HG02798 (cell line): ENCODE data around the gene WDFY2.
A peak's percentile ranks its signal among the peaks of the same experiment; 100 is the strongest.

Source experiments
- ATAC-seq: cut with Tn5 transposase; IDR thresholded peaks from one replicate; pipeline ENCODE4 v1.9.1; 2021; ENCODE audit warnings: mild to moderate bottlenecking; ENCODE audit not compliant: unreplicated experiment, poor library complexity

The WDFY2 gene

DNA sequence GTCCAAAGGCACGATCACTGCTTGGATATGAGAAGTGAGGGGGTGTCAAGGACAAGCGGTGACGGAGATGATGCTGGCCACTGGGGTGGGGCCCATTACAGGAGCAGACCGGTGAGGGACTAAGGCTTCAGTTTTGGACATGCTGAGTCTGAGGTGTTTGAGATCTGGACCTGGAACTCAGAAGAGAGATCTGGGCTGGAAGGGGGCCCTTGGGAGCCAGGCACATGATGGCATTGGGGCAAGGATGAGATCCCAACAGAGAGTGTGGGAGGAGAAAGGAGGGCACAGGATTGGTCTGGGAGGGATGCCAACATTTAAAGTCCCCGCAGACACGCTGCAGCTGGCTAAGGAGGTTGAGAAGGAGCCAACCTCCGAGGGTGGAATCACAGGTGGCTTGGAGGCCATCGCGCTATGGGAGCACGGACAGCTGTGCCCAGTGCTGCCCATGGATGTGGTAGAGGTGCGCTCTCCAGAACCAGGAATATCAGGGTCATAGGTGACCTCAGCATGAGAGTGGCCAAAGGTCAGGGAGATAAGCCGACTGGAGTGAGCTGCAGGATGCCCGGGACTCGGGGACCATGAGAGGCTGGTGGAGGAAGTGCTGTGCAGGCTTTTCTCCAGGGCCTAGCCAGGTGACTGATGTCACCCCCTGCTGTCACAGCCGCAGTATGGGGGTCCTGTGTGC, 197.9 kb downstream of the WDFY2 start:
- no peak for ATAC-seq

DNA sequence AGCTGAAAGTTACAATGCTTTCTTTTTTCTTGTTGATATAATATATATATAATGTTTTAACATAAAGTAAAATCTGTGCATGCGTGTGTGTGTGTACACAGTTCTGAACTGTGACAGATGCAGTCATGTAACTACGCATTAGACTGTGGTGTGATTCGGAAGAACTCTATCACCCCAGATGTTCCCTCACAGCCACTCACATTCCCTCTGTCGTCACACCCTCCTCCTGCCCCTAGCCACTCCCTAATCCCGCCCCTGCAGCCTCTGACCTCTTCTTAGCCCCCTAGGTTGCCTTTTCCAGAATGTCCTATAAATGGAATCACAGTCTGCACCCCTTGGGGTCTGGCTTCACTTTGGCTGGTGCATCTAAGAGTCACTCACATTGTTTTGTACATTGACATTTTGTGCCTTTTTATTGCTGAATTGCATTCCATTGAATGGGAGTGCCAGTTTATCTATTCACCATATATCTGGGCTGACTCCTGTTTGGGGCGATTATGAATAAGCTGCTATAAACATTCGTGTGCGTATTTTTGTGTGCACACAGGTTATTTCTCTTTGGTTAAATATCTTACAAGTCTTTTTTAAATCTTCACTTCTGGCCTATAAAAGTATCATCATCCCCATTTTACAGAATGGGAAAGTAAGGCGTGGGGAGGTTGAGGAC, 199.3 kb downstream of the WDFY2 start:
- ATAC-seq, result no peak

DNA sequence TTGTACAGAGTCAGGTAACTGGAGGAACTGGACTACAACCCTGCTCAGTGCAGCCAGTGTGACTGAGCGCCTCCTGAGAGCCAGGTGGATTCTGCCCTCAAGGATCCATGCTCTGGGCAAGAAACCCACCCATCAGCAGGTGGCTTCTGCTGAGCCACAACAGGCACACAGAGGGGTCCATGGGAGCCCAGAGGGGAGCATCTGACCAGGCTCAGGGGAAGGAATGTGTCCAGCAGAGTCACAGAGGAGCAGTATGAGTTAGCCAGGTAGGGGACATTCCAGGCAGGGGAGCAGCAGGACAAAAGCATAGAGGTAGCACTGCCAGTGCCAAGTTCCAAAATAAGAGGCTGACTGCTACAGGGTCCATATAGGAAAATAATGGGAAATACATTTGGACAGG, 199.8 kb downstream of the WDFY2 start:
- ATAC-seq, result no peak

DNA sequence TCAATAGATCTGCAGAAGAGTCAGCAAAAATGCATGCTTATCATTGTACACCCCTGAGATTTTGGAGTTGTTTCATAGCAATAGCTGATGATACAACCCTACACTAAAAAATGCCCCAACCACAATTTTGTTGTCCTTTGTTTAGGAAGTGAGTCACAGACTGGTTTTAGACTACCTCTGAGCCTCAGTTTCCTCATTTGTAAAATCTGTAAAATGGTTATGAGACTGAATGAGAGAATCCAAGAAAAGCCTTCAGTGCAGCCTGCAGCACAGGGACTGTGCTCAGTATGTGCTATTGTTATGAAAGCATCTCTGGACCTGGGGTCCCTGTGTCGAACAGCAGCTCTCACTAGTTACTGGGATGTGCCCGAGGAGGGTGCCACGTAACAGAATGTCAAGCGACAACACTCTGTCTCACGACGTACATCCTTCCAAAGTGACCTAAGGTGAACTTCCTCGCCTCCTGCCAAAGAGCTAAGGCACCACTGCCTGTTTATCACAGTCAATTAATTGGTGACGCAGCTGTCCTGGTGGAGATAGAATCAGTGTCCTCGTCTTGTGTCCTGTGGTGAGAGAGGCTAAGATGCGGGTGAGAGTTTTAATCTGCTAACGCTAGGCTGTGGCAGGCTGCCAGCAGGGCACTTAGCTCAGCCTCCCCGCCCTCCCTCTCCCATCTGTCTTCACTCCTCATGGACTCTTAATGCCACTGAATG, 201.6 kb downstream of the WDFY2 start:
- no peak for ATAC-seq

DNA sequence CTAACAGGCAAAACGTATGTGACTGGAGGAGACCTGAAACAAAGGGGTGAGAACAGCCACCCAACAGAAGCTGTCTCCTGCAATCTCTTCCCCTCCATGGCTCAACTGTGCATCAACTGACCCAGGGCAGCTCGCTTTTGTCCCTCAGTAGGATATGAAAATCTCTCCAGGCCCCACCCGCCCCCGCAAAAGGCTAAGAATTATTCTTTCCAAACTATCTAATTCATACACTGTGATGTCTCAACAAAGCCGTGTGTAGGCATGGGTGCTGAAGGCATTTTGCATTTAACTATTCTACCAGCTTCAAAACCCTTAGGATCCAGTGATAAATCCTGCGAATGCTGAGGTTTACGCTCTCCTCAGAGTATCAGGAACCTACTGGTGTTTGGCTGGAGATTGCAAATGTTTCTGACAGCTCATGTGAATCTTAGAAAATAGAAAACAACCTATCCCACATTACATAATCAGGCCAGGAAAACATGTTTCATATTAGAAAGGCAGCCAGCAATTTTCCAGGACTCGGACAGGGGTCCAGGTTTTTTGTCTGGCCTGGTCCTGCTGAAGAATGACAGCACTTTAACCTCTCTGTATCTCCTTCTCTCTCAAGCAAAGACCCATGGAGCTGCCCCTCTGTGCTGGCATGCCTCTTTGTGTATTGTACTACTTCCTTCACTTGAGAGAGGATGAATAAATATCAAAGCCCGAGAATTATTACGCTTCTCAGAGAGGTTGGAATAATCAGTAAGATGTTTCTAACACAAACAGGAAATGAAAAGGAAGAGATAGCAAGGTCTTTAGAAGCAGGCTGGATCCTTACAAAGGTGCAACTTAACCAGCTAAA, 202.4 kb downstream of the WDFY2 start:
- no peak for ATAC-seq

DNA sequence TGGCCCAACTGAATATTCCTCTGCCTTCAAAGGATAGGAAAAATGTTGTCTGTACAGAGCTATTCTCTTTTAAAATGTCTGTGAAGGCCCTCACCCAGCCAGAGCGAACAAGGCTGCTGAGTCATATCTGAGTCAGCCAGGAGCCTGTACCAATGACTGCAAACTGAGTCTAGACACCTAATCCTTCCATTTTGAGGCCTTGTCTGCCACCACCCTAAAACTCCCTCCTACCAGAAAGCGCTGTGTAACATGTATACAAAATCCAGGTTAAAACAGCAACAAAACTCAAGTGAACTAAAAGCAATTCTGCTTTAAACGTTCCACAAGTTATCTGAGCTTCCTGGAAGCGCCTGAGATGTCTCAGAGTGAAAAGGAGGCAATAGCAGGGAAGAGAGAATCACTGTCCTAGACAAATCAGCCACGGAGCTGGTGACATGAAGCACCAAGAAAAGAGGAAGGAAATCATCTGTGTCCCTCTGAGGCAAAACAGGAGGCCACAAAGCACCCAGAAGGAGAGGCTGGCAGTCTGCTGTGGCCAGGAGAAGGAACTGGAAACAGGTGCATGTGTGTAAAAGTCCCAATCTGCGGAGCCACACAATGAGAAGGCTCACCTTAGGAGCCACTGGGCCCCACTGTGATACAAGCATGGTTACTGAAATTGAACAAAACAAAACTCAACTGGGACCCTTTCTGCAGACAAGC, 209.5 kb downstream of the WDFY2 start:
- ATAC-seq, result peak; percentile 69

DNA sequence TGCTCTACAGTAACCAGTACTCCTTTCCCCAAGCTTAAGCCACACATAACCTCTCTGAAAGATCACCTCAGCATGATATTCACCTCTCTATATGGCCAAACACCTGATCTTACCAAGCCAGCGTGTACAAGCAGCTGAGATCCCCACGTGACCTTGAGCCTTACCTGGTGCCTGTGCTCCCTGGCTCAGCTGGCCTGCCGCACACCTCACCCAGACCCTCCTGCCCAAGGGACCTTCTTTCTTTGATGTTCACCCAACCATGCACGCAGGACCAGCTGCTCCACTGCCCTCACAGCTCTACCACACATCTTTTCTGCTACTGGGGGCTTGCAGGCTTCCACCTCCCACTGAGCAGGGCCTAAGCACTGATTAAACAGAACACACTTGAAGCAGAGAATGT, 210.7 kb downstream of the WDFY2 start:
- ATAC-seq, result no peak

DNA sequence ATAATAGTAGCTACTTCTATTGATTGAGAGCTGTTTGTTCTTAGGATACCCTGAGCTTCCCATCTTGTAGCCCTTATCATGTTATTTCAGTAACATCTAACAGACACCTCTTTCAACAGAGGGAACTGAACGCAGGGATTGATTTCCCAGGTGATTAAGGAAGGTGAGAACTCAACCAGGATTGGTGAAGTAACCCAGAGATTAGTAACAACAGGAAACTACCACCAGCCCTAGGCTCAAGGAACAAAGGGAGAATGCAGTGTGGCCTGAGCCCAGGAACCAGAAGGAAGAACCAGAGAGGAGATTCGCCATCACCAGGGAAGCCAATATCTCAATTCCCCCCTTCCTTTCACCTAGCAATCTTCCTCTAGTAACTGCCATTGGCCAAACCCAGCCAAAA, 211.2 kb downstream of the WDFY2 start:
- no peak for ATAC-seq

DNA sequence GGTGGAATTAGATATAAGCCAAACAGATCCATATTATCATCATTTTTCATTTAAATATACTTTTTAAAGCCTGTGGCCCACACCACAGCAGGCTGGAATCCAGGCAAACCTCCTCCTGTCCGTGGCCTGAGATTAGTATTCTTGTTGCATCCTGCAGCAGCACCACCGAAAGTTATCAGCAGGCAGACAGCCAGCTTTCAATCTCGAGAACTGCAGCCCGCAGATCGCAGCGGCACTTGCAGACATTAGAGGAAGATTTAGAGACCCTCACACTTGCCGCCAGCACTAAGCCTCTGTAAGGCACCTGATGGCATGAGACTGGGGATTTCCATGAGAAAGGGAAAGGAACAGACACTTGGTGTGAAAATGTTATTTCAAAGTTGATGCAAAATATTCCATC, 212.3 kb downstream of the WDFY2 start:
- no peak for ATAC-seq

DNA sequence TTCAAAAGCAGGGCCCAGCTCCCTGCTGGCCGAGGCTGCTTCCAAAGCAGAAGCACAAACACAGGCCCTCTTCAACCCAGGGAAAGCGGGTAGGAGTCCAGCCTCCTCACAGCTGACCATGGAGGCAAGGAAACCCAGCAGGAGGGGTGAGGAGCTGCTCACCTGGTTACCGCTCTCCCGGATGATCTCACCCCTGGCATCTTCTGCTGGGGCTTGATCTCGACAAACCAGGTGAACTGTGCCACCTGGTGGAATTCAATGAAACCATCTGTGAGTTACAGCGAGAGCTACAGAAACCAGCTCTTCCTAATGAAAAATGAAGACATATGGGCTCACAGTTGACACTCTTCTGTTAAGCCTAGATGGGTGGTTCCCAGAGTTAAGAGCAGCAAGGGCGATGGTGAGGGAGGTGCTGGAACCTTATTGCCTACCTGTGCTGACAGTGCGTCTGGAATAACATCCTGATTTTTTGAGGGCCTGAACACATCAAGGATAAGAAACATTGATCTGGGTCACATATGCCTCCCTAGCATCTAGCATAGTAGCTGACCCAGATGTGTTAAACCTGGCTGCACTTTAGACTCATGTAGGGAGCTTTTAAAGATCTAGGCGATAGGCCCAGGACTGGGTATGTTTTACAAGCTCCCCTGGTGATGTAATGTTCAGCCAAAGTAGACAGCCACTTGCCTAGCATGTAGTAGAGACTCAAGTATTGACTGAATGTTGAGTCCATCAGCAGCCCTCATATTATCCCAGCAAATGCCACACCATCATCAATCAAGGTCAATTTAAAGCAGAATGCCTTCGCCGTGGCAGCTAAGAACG, 213.6 kb downstream of the WDFY2 start:
- ATAC-seq, result peak; percentile 46

DNA sequence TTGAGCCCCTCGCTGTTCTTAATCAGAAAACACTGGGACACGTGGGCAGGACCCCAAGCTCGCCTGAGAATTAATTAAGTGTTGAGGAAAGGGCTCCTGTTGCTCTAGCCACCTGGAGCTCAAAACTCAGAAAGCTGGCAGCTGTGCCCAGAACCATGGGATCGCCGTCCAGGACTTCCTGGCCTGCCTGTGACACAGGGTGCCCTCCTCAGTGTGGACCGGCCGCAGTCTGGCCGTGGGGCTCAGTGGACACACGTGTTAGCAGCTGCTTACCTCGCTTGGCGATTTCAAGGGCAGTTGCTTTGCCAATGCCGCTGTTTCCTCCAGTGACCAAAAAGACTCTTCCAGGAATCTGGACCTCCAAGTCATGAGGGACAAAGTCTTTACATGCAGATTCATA, 215.0 kb downstream of the WDFY2 start:
- ATAC-seq, result no peak

DNA sequence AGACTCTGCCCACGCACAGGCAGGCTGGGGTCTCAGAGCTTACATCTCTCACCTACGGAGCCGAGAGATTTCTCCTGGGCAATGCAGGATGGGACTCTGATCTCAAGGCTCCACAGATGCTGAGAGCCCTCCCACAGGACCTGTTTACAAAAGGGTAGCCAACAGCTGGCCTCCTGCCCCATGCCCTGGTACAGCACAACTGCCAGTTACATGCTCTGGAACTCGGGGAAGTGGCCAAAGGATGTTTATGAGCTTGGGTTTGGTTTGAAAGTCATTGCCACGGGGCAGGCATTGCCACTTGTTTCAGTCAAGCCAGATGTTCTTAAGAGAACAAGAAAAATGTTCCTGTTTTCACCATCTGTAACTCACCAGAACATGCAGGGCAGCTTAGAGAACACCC, 216.2 kb downstream of the WDFY2 start:
- no peak for ATAC-seq

DNA sequence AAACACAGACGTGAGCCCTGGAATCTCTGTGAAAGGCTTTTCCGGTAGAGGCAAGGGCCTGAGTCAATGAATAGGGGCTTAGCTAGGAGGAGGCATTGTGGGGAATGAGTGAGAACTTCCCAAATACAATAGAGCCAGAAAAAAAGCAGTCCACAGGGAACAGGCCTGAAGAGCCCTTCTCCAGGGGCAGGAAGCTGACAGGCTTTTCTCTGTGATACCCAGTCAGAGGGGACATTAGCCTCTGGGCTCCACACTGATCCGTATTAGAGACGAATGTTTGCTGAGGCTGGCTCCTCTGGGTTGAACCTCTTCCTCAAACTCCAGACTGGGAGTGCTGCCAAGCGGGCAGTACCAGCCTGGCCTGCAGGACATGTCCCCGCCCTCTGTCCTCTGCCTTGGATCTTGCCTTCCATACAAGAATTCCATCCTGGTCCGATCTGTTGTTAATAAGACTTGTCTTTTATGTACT, 217.4 kb downstream of the WDFY2 start:
- ATAC-seq, result no peak

DNA sequence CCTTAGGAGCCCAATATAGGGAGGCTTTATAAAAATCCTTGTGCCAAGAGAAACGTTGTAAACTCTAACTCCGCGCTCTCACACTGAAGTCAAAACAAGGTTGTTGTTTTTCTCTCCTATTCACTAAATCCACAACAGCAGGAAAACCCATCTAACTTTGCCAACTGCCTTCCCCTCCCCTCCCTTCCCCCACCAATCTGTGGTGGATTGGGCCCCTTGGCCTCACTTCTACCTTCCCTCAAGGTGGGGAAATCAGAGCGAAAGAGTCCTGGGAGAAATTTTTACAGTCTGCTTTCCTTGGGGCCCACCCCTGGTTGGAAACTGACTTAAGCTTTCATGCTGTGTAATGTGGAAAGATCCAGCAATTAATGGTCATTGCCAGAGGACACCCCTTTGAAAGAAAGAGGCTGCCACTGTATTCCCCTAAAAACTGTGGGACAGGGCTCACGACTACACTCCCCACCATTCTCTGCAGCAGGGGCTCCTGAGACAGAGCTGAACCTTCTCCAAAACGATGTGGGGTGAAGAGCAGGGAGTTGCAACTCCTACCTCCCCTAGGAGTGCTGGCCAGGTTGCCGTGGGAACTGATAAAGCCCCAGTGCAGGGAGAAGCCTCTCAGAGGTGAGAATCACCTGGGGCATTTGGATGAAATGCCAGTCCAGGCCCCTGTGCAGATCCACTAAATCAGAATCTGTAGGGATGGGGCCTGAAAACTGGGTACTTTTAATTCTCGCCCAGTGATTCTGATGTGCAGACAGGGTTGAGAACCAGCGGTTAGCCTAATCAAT, 218.6 kb downstream of the WDFY2 start:
- no peak for ATAC-seq

DNA sequence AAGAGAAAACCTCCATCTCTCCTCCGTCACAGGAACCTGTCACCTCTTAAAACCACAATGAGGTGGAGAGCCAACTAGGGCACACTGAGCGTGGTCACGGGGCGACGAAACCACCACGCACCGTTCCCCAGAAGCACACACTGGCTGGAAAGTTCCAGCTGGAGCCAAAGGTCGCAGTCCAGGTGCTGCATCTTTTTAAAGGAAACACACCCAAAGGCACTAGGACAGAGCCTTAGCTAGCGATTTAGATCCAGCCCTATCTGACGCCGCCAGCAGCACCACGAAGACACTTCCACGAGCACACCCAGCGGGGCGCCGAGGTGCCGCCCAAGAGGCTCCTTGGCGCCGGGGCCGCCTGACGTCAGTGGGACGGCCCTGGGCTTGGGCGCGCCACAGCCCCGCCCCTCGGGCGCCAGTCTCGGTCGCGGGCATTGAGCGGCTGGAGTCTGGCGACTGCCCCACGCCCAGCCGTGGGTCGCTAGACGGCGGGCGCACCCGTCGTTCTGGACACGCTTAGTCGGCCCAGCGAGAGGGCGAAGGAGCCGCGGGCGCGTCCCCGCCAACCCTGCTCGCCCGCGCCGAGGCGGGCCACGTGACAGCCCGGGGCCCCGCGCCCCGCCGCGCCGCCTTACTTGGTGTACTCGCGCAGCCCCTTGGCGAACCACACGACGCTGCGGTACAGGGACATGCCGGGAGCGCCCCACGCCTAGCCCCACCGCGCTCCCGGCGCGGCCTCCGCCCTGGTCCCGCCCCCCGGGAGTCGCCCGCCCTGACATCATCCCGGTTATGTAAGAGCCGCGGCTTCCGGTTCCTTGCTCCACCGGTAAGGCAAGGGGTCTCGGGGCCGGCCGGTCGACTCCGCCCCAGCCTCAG, 219.4 kb downstream of the WDFY2 start, which contains the start of gene DHRS12:
Gene DHRS12 (minus strand): TSS at position 742 of the 873 bp plus-strand sequence. CDS start 4,504 bp downstream, outside the sequence.
- peak; percentile 91 for ATAC-seq

DNA sequence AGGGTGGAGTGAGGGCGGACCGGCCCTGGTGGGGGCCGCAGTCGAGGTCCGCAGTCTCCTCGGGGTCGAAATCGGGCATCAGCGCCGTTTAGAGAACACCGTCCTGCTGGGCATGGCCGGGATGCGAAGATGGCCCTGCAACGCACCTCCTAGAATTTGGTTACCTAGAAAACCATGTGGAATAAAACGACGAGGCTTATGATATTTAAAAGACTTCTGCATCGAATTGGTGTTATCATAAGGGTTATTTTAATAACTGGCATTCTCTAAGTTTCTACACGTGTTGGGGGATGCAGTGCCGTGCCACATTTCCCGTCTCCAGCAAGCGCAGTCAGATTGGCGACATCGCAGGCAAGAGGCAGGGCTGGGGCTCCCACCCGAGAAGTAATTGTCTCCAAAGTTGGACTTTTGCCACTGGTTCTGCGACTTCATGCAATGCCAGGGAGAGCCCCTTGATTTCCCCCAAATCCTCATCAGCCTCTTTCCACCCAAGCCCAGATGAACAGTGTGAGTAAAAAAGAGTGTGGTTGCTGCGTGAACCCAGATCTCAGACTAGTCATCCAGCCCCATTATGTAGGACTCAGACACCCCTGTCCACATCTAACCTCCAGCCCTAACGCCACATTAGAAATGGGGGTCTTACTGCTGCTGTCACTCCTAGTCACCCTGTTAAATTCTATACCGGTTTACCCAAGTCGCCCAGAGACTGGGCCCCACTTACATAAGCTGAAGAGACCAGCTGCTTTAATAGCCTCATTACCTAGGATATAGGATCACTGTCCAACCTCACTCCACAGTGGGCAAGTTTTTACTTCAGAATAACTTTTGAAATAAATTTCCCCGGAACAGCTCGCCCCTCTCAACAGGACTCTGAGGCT, 220.3 kb downstream of the WDFY2 start:
- ATAC-seq, result no peak
